H9 (cell line): ENCODE measurements around the gene CAPN8. TPM values are rescaled to one million over a fixed set of nuclear protein-coding genes. Genes with fewer than 3 reads are reported as not detected.

Source experiments
- DNase-seq: peaks from one replicate; pipeline ENCODE4 v3.0.0-alpha.2; 2017
- H2AFZ ChIP-seq: one replicate; pipeline ENCODE4 v1.6.1; 2013; ENCODE audit warnings: mild to moderate bottlenecking, low read length, control low read depth, moderate library complexity
- H2AK5ac ChIP-seq: 2 replicates; pipeline ENCODE4 v1.6.1; 2013; ENCODE audit warnings: low read length, control low read depth, mixed read lengths; ENCODE audit not compliant: insufficient read length
- H2BK120ac ChIP-seq: one replicate; pipeline ENCODE4 v1.6.1; 2013; ENCODE audit warnings: low read depth, mild to moderate bottlenecking, low read length, control low read depth, inconsistent platforms; ENCODE audit not compliant: poor library complexity, severe bottlenecking
- H2BK12ac ChIP-seq: 2 replicates; pipeline ENCODE4 v1.6.1; 2013; ENCODE audit warnings: low read length, control low read depth, mixed read lengths, low read depth; ENCODE audit not compliant: insufficient read length
- H2BK15ac ChIP-seq: 2 replicates; pipeline ENCODE4 v1.6.1; 2013; ENCODE audit warnings: low read depth, low read length, control low read depth
- H2BK20ac ChIP-seq: one replicate; pipeline ENCODE4 v1.6.1; 2013; ENCODE audit warnings: low read depth, mild to moderate bottlenecking, low read length, control low read depth, inconsistent platforms; ENCODE audit not compliant: poor library complexity, severe bottlenecking
- H2BK5ac ChIP-seq: 2 replicates; pipeline ENCODE4 v1.6.1; 2013; ENCODE audit warnings: low read length, control low read depth, mixed read lengths; ENCODE audit not compliant: insufficient read length
- H3K14ac ChIP-seq: 2 replicates; pipeline ENCODE4 v1.6.1; 2013; ENCODE audit warnings: low read length, control low read depth; ENCODE audit not compliant: insufficient read depth
- H3K18ac ChIP-seq: 2 replicates; pipeline ENCODE4 v1.6.1; 2013; ENCODE audit warnings: low read depth, mild to moderate bottlenecking, mixed read lengths, low read length, control low read depth; ENCODE audit not compliant: insufficient read length
- H3K23ac ChIP-seq: 2 replicates; pipeline ENCODE4 v1.6.1; 2013; ENCODE audit warnings: low read length, control low read depth, mixed read lengths, low read depth; ENCODE audit not compliant: insufficient read length
- H3K23me2 ChIP-seq: 2 replicates; pipeline ENCODE4 v1.6.1; 2013; ENCODE audit warnings: low read depth, mild to moderate bottlenecking, mixed read lengths, low read length, control low read depth; ENCODE audit not compliant: insufficient read length, poor library complexity, severe bottlenecking
- H3K27ac ChIP-seq: 2 replicates; pipeline ENCODE4 v1.5.1; 2013; ENCODE audit warnings: low read length, control low read depth, mixed read lengths, low read depth; ENCODE audit not compliant: insufficient read length
- H3K27me3 ChIP-seq: 2 replicates; pipeline ENCODE4 v1.6.1; 2013; ENCODE audit warnings: low read length, control low read depth, inconsistent platforms; ENCODE audit not compliant: insufficient read depth
- H3K4ac ChIP-seq: 2 replicates; pipeline ENCODE4 v1.6.1; 2013; ENCODE audit warnings: low read depth, mild to moderate bottlenecking, control low read depth, inconsistent platforms, low read length, moderate library complexity
- H3K4me1 ChIP-seq: 2 replicates; pipeline ENCODE4 v1.6.1; 2013; ENCODE audit warnings: low read length, control low read depth, inconsistent platforms; ENCODE audit not compliant: insufficient read depth
- H3K4me2 ChIP-seq: 2 replicates; pipeline ENCODE4 v1.6.1; 2013; ENCODE audit warnings: low read length, control low read depth, mixed read lengths; ENCODE audit not compliant: insufficient read length, insufficient read depth
- H3K56ac ChIP-seq: 2 replicates; pipeline ENCODE4 v1.6.1; 2013; ENCODE audit warnings: low read depth, mild to moderate bottlenecking, mixed read lengths, low read length, control low read depth; ENCODE audit not compliant: insufficient read length
- H3K79me1 ChIP-seq: 2 replicates; pipeline ENCODE4 v1.6.1; 2013; ENCODE audit warnings: low read depth, mild to moderate bottlenecking, moderate library complexity, low read length, control low read depth, inconsistent platforms; ENCODE audit not compliant: insufficient read depth, poor library complexity, severe bottlenecking
- H3K79me2 ChIP-seq: 2 replicates; pipeline ENCODE4 v1.6.1; 2013; ENCODE audit warnings: low read length, control low read depth, inconsistent platforms; ENCODE audit not compliant: insufficient read depth
- H3K9ac ChIP-seq: 2 replicates; pipeline ENCODE4 v1.6.1; 2013; ENCODE audit warnings: low read length, control low read depth, mixed read lengths; ENCODE audit not compliant: insufficient read length; ENCODE audit errors: extremely low read depth
- H3K9me3 ChIP-seq: one replicate; pipeline ENCODE4 v1.6.1; 2013; ENCODE audit warnings: low read depth, low read length, inconsistent platforms; ENCODE audit not compliant: control insufficient read depth
- H3T11ph ChIP-seq: one replicate; pipeline ENCODE4 v1.6.1; 2013; ENCODE audit warnings: mild to moderate bottlenecking, low read length, control low read depth, inconsistent platforms
- H4K20me1 ChIP-seq: one replicate; pipeline ENCODE4 v1.6.1; 2013; ENCODE audit not compliant: control insufficient read depth, insufficient read length, insufficient read depth
- H4K5ac ChIP-seq: 2 replicates; pipeline ENCODE4 v1.6.1; 2013; ENCODE audit warnings: low read depth, mild to moderate bottlenecking, mixed read lengths, low read length, control low read depth; ENCODE audit not compliant: insufficient read length
- H4K8ac ChIP-seq: replicated peaks from 2 replicates; pipeline ENCODE4 v1.6.1; 2013; ENCODE audit warnings: low read length, control low read depth, mixed read lengths, low read depth; ENCODE audit not compliant: insufficient read length
- H4K91ac ChIP-seq: 2 replicates; pipeline ENCODE4 v1.6.1; 2013; ENCODE audit warnings: low read depth, mild to moderate bottlenecking, moderate library complexity, mixed read lengths, low read length, control low read depth; ENCODE audit not compliant: insufficient read length
- H3K27ac Mint-ChIP-seq, 3 experiments: 2 replicates in 2 of 3; 3 replicates in 1 of 3; pipeline ENCODE4 v1.8.0; 2020 to 2021; ENCODE audit warnings: mixed read lengths in 3 of 3, mild to moderate bottlenecking in 1 of 3, moderate library complexity in 1 of 3
- H3K27me3 Mint-ChIP-seq: 2 replicates; pipeline ENCODE4 v1.8.0; 2021; ENCODE audit warnings: low read depth, mild to moderate bottlenecking, moderate library complexity, mixed read lengths
- H3K36me3 Mint-ChIP-seq, 3 experiments: 2 replicates in 2 of 3; 3 replicates in 1 of 3; pipeline ENCODE4 v1.8.0; 2020 to 2021; ENCODE audit warnings: low read depth in 3 of 3, mixed read lengths in 3 of 3; ENCODE audit not compliant: insufficient read depth in 1 of 3
- H3K4me1 Mint-ChIP-seq, 2 experiments: 2 replicates each; pipeline ENCODE4 v1.8.0; 2020; ENCODE audit warnings: mixed read lengths in 2 of 2
- H3K4me3 Mint-ChIP-seq, 2 experiments: 2 replicates in 1 of 2; 3 replicates in 1 of 2; pipeline ENCODE4 v1.8.0; 2020 to 2021; ENCODE audit warnings: mild to moderate bottlenecking in 2 of 2, mixed read lengths in 2 of 2, moderate library complexity in 1 of 2
- H3K9me3 Mint-ChIP-seq, 2 experiments: 2 replicates in 1 of 2; 3 replicates in 1 of 2; pipeline ENCODE4 v1.8.0; 2020; ENCODE audit warnings: mild to moderate bottlenecking in 2 of 2, mixed read lengths in 2 of 2, moderate library complexity in 1 of 2
- WGBS: extraction: QIAGEN DNeasy Blood & Tissue Kit; methylation state at CpG from one replicate; pipeline ENCODE4 v1.1.7; 2013; ENCODE audit warnings: missing lambda C conversion rate, low lambda C conversion rate, mixed read lengths; ENCODE audit not compliant: insufficient read length; ENCODE audit errors: extremely low coverage; 5-methylcytosine and 5-hydroxymethylcytosine counted together
- total RNA-seq: library from RNA; stranded (reverse); gene quantifications from 2 replicates; pipeline ENCODE4 v1.2.1, GENCODE V29; 2021
- TF ChIP-seq, protein P1 (sequence below): fragments of 200-600 bp; sonication (generic); conservative IDR thresholded peaks from 3 replicates; pipeline ENCODE4 v1.8.0; 2021; ENCODE audit warnings: antibody characterized with exemption, mild to moderate bottlenecking

Gene CAPN8
- total RNA-seq, 1 experiment from 2014 or later = not detected

DNA sequence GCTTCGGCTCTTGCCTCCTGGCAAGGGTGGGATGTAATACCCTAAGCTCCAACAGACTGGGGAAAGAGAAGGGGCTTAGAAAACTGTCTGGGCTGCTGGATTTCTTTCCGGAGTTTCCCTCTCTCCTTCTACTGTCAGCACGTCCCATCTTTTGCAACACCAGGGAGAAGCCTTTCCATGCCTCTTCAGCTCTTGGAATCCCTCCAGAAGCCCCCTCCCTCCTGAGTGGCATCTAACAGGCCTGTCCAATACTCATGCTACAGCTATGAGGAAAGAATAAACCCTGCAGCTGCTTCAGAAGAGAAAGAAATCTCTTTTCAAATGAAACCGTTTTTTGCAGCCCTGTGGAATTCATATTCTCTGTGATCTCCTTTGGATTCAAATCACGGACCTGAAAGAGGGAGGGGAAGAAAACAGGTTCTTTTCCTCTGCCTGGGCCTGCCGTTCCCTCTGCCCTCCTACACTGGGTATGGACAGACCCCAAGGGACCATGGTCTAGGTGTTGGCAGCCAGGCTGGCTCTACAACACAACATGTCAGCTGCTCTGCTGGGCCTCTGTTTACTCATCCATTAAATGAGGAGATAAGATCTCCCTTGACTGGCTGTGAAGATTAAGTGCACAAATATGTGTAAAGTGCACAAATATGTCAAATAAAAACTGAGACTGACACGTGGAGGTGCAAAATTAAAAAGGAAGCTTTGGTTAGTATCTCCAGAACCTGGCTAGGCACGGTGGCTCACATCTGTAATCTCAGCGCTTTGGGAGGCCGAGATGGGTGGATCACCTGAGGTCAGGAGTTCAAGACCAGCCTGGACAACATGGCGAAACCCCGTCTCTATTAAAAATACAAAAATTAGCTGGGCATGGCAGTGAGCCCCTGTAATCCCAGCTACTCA, 40.8 kb upstream of the CAPN8 start:
- TF ChIP-seq, protein P1, sequence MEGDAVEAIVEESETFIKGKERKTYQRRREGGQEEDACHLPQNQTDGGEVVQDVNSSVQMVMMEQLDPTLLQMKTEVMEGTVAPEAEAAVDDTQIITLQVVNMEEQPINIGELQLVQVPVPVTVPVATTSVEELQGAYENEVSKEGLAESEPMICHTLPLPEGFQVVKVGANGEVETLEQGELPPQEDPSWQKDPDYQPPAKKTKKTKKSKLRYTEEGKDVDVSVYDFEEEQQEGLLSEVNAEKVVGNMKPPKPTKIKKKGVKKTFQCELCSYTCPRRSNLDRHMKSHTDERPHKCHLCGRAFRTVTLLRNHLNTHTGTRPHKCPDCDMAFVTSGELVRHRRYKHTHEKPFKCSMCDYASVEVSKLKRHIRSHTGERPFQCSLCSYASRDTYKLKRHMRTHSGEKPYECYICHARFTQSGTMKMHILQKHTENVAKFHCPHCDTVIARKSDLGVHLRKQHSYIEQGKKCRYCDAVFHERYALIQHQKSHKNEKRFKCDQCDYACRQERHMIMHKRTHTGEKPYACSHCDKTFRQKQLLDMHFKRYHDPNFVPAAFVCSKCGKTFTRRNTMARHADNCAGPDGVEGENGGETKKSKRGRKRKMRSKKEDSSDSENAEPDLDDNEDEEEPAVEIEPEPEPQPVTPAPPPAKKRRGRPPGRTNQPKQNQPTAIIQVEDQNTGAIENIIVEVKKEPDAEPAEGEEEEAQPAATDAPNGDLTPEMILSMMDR = no peak
- no peak overlapping the region for H3K23ac ChIP-seq
- H3K4ac ChIP-seq = no peak overlapping the region
- peaks cover 26% of the 10 kb centered on the region for H3K27me3 Mint-ChIP-seq
- peaks cover 21 to 28% of the 10 kb centered on the region in 2 experiments for H3K4me1 Mint-ChIP-seq
- no peaks in the 10 kb centered on the region for H3K27me3 ChIP-seq
- H3K4me3 Mint-ChIP-seq = no peak overlapping the region; a peak in 1 of 5 replicates
- no peak overlapping the region for H3K18ac ChIP-seq
- H3T11ph ChIP-seq = no peak overlapping the region
- H2BK20ac ChIP-seq = no peak overlapping the region
- H4K20me1 ChIP-seq = no peaks in the 10 kb centered on the region
- no peaks in the 10 kb centered on the region for H3K9me3 ChIP-seq
- no CpG with 5 or more reads among the region's 12 CpGs for WGBS
- H3K79me1 ChIP-seq = no peaks in the 10 kb centered on the region
- no peak for DNase-seq
- no peak overlapping the region for H4K8ac ChIP-seq
- no peak overlapping the region for H3K4me2 ChIP-seq
- H3K27ac Mint-ChIP-seq = peak overlapping the region in 1 of 3 experiments; percentile 89; a peak in 2 of 7 replicates
- H2AFZ ChIP-seq = no peak overlapping the region
- no peaks in the 10 kb centered on the region; a peak in 1 of 5 replicates for H3K9me3 Mint-ChIP-seq
- H4K5ac ChIP-seq = no peak overlapping the region
- no peak overlapping the region for H2AK5ac ChIP-seq
- H2BK5ac ChIP-seq = no peak overlapping the region
- H3K79me2 ChIP-seq = no peaks in the 10 kb centered on the region
- no peak overlapping the region for H2BK12ac ChIP-seq
- no peak overlapping the region for H3K9ac ChIP-seq
- no peaks in the 10 kb centered on the region for H3K23me2 ChIP-seq
- no peak overlapping the region for H3K56ac ChIP-seq
- H2BK120ac ChIP-seq = no peak overlapping the region
- no peak overlapping the region for H3K27ac ChIP-seq
- no peaks in the 10 kb centered on the region for H3K36me3 Mint-ChIP-seq
- H4K91ac ChIP-seq = no peak overlapping the region
- H3K14ac ChIP-seq = no peak overlapping the region
- no peak overlapping the region for H2BK15ac ChIP-seq
- H3K4me1 ChIP-seq = no peaks in the 10 kb centered on the region
